ENCODE data around the gene TUG1.

TUG1 gene

GRCh38 chr22:30941363-30941740 is 27.7 kb upstream of the TUG1 start:
- no peak overlapping the region for H3K4me3 ChIP-seq (ENCODE audit: low read depth, low read length)
- TF ChIP-seq CTCF (IDR thresholded peaks at IDR 0.05; ENCODE audit: low read depth, low read length, missing control alignments) = no peak
- H3K27ac ChIP-seq = no peak overlapping the region
- H3K27me3 ChIP-seq (replicated peaks) = no peaks in the 10 kb centered on the region
- no peak for DNase-seq
- peaks cover 90% of the 10 kb centered on the region for H3K36me3 ChIP-seq (replicated peaks)
- in situ Hi-C loops (cut with HindIII; ENCODE audit: low pct_ligation_motif_present, low sequenced_read_pairs) = no loop called here

GRCh38 chr22:30943368-30943767 is 25.7 kb upstream of the TUG1 start:
- Histone ChIP-seq H3K36me3 (replicated peaks) (peaks cover 88% of the 10 kb centered on the region), H3K27me3 (replicated peaks) (no peaks in the 10 kb centered on the region), H3K4me3 (ENCODE audit: low read depth, low read length) (no peak overlapping the region), H3K27ac (no peak overlapping the region)
- in situ Hi-C loops (cut with HindIII; ENCODE audit: low pct_ligation_motif_present, low sequenced_read_pairs) = no loop called here
- TF ChIP-seq CTCF (IDR thresholded peaks at IDR 0.05; ENCODE audit: low read depth, low read length, missing control alignments) = no peak
- DNase-seq = no peak

- H3K36me3 ChIP-seq (replicated peaks) = peaks cover 88% of the 10 kb centered on the region
Measured at GRCh38 chr22:30944986-30945385, 24.1 kb upstream of the TUG1 start.

GRCh38 chr22:30945653-30946052 is 23.4 kb upstream of the TUG1 start:
- Histone ChIP-seq H3K27ac (no peak overlapping the region), H3K27me3 (replicated peaks) (no peaks in the 10 kb centered on the region), H3K4me3 (ENCODE audit: low read depth, low read length) (no peak overlapping the region), H3K36me3 (replicated peaks) (peaks cover 85% of the 10 kb centered on the region)
- DNase-seq = no peak
- no peak for TF ChIP-seq CTCF (IDR thresholded peaks at IDR 0.05; ENCODE audit: low read depth, low read length, missing control alignments)
- in situ Hi-C loops (cut with HindIII; ENCODE audit: low pct_ligation_motif_present, low sequenced_read_pairs) = no loop called here

More at GRCh38 chr22:30944986-30945385, 24.1 kb upstream of the TUG1 start:
- no peak for TF ChIP-seq CTCF (IDR thresholded peaks at IDR 0.05; ENCODE audit: low read depth, low read length, missing control alignments)
- Histone ChIP-seq H3K27me3 (replicated peaks) (no peaks in the 10 kb centered on the region), H3K4me3 (ENCODE audit: low read depth, low read length) (no peak overlapping the region), H3K27ac (no peak overlapping the region)
- no peak for DNase-seq
- in situ Hi-C loops (cut with HindIII; ENCODE audit: low pct_ligation_motif_present, low sequenced_read_pairs) = no loop called here

- H3K4me3 ChIP-seq (ENCODE audit: low read depth, low read length) = no peak overlapping the region
- in situ Hi-C loops (cut with HindIII; ENCODE audit: low pct_ligation_motif_present, low sequenced_read_pairs) = no loop called here
- DNase-seq = no peak
- peaks cover 78% of the 10 kb centered on the region for H3K36me3 ChIP-seq (replicated peaks)
- TF ChIP-seq CTCF (IDR thresholded peaks at IDR 0.05; ENCODE audit: low read depth, low read length, missing control alignments) = no peak
- H3K27ac ChIP-seq = no peak overlapping the region
- H3K27me3 ChIP-seq (replicated peaks) = no peaks in the 10 kb centered on the region
Measured at GRCh38 chr22:30946354-30946753, 22.7 kb upstream of the TUG1 start.

GRCh38 chr22:30947173-30947815 is 21.8 kb upstream of the TUG1 start:
- in situ Hi-C loops (cut with HindIII; ENCODE audit: low pct_ligation_motif_present, low sequenced_read_pairs) = no loop called here
- no peaks in the 10 kb centered on the region for H3K27me3 ChIP-seq (replicated peaks)
- H3K27ac ChIP-seq = no peak overlapping the region
- TF ChIP-seq CTCF (IDR thresholded peaks at IDR 0.05; ENCODE audit: low read depth, low read length, missing control alignments) = no peak
- H3K36me3 ChIP-seq (replicated peaks) = peaks cover 73% of the 10 kb centered on the region
- H3K4me3 ChIP-seq (ENCODE audit: low read depth, low read length) = no peak overlapping the region
- no peak for DNase-seq
